SK-N-MC (cell line): ENCODE data around the gene PAGR1.

ENCODE experiments used
- EZH2 ChIP-seq: fragments of 200-600 bp; sonication (generic); IDR thresholded peaks from one replicate; pipeline ENCODE4 v1.6.1; 2017; ENCODE audit warnings: antibody characterized with exemption
- POLR2AphosphoS5 ChIP-seq: IDR thresholded peaks from 2 replicates; pipeline ENCODE4 v1.6.1; 2012; ENCODE audit warnings: mild to moderate bottlenecking, low read depth, low read length, borderline replicate concordance

DNA sequence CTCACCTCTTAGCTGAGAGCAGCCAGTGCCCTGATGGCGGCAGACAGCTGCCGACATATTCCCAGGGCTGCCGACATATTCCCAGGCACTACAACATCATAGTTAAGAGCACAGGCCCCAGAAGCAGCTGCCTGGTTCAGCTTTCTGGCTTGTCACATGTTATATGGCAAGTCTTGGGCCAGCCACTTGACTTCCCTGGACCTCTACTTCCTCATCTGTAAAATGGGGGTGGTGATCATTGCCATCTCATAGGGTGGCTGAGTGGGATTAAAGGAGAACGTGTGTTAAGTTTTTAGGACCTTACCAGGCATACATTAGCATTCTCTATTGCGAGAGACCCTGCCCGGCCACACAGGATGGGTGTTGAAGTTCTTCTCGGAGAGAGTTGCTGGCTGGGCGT lies 28.0 kb downstream of the PAGR1 start:
- TF ChIP-seq EZH2 (no peak), POLR2AphosphoS5 (no peak)
